Kidney (tissue), 14 donors: ENCODE data around the gene PRKN. TPM values are rescaled to one million over a fixed set of nuclear protein-coding genes. Genes with fewer than 3 reads are reported as not detected.

ENCODE experiments used
- DNase-seq, 5 donors: peaks; one replicate each; pipeline ENCODE4 v3.0.0-alpha.2; 2013 to 2020
- FAIRE-seq: peaks from 2 replicates; lab custom pipeline; 2012; peaks lifted over from hg19 to GRCh38; lab: Jason Lieb, UNC
- H3K27ac ChIP-seq, 2 donors: one replicate each; pipeline ENCODE4 v1.7.0; 2013; ENCODE audit warnings: low read depth in 2 of 2, low read length in 2 of 2, inconsistent platforms in 1 of 2
- H3K27me3 ChIP-seq: one replicate; pipeline ENCODE4 v1.7.1; 2013; ENCODE audit warnings: low read length, inconsistent platforms; ENCODE audit not compliant: control insufficient read depth, insufficient read depth
- H3K36me3 ChIP-seq, 3 donors: one replicate each; pipeline versions ENCODE4 v1.7.0 to v1.7.1; 2013; ENCODE audit warnings: low read length in 3 of 3, control low read depth in 1 of 3, inconsistent platforms in 1 of 3; ENCODE audit not compliant: insufficient read depth in 3 of 3, control insufficient read depth in 2 of 3
- H3K4me1 ChIP-seq, 3 donors: one replicate each; pipeline versions ENCODE4 v1.7.0 to v1.7.1; 2013; ENCODE audit warnings: low read length in 3 of 3, inconsistent platforms in 1 of 3, low read depth in 1 of 3; ENCODE audit not compliant: control insufficient read depth in 2 of 3, insufficient read depth in 2 of 3
- H3K4me3 ChIP-seq, 3 donors: one replicate each; pipeline versions ENCODE4 v1.7.0 to v1.8.1; 2013; ENCODE audit warnings: low read length in 3 of 3, control low read depth in 1 of 3, inconsistent platforms in 1 of 3
- H3K9ac ChIP-seq, 3 donors: one replicate each; pipeline versions ENCODE4 v1.7.0 to v1.7.1; 2013; ENCODE audit warnings: low read length in 3 of 3, control low read depth in 1 of 3, inconsistent platforms in 1 of 3
- H3K9me3 ChIP-seq, 3 donors: one replicate each; pipeline versions ENCODE4 v1.7.0 to v1.7.1; 2013; ENCODE audit warnings: low read length in 3 of 3, control low read depth in 1 of 3, inconsistent platforms in 1 of 3; ENCODE audit not compliant: control insufficient read depth in 2 of 3, insufficient read depth in 1 of 3
- CTCF ChIP-seq: IDR thresholded peaks from 3 replicates; pipeline ENCODE4 v1.5.1; 2012; ENCODE audit warnings: mild to moderate bottlenecking, moderate library complexity, borderline replicate concordance; ENCODE audit not compliant: insufficient read depth; ENCODE audit errors: extremely low read depth
- intact Hi-C: fragments of 100-400 bp; cut with DNase I; formaldehyde crosslinking; loops from one replicate; pipeline ENCODE4 v1.11.1; 2022
- polyA plus RNA-seq: library from polyadenylated mRNA; stranded (reverse); fragments of 350-450 nt; fragmentation: Illumina TruSeq; extraction: RNeasy Lipid Tissue Mini Kit (QIAGEN cat#74804); gene quantifications from one replicate; pipeline ENCODE4 v1.2.3, GENCODE V29; 2014; ENCODE audit warnings: low read depth, low replicate concordance; ENCODE audit not compliant: insufficient read depth
- total RNA-seq: library from RNA; stranded (reverse); fragmentation: NEBNext Ultra II Directional; extraction: Animal tissue kit (Norgen Biotek cat#: 25700); gene quantifications from one replicate; pipeline ENCODE4 v1.2.1, GENCODE V29; 2021
- donor health status: control.
- donor health status: control.
- donor health status: control.
- donor health status: control.
- donor health status: control.
- donor health status: DM: yes; HTN: yes; CAD: no.
- donor health status: Normal renal cell carcinoma (clear cell type).

Gene PRKN
- total and polyA plus RNA-seq, 2 donors from 2014 or later: 8.6 to 10.4 TPM

DNA sequence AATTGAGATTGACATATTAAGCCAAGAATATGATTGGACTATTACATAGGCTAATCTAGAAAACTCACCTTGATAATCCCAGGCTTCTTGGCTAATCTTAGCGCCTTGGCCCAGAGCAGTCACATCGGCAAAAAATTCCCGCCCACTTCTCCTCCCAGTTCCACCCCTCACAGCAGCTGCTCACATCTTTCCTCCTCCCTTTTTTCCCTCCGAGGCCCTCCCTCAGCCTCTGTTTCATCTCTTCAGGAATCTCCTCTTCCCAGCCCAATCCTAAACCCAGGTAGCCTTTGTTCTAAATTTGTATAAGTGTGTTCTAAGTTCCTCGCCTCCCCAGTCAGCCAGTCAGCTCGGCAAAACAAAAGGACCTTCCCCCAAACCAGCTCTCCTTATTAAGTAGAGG is 184.3 kb downstream of the PRKN start:
- DNase-seq: no peak
- no peaks in the 10 kb centered on the region for H3K4me1 ChIP-seq
- H3K27me3 ChIP-seq: no peaks in the 10 kb centered on the region
- H3K36me3 ChIP-seq: no peaks in the 10 kb centered on the region
- H3K4me3 ChIP-seq: no peak overlapping the region
- H3K27ac ChIP-seq: no peak overlapping the region
- H3K9ac ChIP-seq: no peak overlapping the region
- intact Hi-C loops: no loop called here
- no peaks in the 10 kb centered on the region for H3K9me3 ChIP-seq
- FAIRE-seq: no peak
- TF ChIP-seq CTCF: no peak

- no peak for DNase-seq
- no peaks in the 10 kb centered on the region for H3K36me3 ChIP-seq
- no peaks in the 10 kb centered on the region for H3K27me3 ChIP-seq
- no peak overlapping the region for H3K4me3 ChIP-seq
- H3K9ac ChIP-seq: no peak overlapping the region
- TF ChIP-seq CTCF: no peak
- H3K4me1 ChIP-seq: no peaks in the 10 kb centered on the region
- no peak overlapping the region for H3K27ac ChIP-seq
- no peak for FAIRE-seq
- H3K9me3 ChIP-seq: no peaks in the 10 kb centered on the region
- intact Hi-C loops: no loop called here
These were observed 186.5 kb downstream of the PRKN start for GRCh38 chr6:162541019-162541601.

GRCh38 chr6:162539321-162539720 is 188.2 kb downstream of the PRKN start:
- FAIRE-seq (no peak), DNase-seq (no peak)
- Histone ChIP-seq H3K9ac (no peak overlapping the region), H3K27ac (no peak overlapping the region), H3K36me3 (no peaks in the 10 kb centered on the region), H3K27me3 (no peaks in the 10 kb centered on the region), H3K4me3 (no peak overlapping the region), H3K4me1 (no peaks in the 10 kb centered on the region), H3K9me3 (no peaks in the 10 kb centered on the region)
- intact Hi-C loops: no loop called here
- TF ChIP-seq CTCF: no peak

DNA sequence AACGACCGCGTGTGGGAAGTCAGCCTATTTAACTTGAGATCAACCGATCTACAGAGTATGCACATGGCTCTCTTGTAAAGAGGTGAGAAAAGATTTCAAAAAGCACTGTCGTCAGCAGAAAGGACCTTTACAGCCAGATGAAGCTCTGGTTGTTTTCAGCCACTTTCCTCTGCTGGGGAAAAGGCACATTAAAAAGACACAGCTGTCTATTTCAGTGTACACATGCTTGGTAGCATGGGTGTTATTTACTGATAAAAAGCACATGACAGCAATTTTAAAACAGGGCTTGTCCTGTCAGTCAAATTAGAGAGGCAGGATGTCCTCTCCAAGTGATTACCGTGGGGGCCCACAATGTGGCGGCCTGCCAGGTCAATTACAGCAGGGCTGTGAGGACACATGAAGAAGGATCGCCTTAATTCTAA is 188.9 kb downstream of the PRKN start:
- Histone ChIP-seq H3K9ac (no peak overlapping the region), H3K36me3 (no peaks in the 10 kb centered on the region), H3K27me3 (no peaks in the 10 kb centered on the region), H3K4me1 (no peaks in the 10 kb centered on the region), H3K4me3 (no peak overlapping the region), H3K9me3 (no peaks in the 10 kb centered on the region), H3K27ac (no peak overlapping the region)
- no peak for TF ChIP-seq CTCF
- intact Hi-C loops: no loop called here
- DNase-seq: peak in 2 of 5 donors; percentile 31 to 57
- FAIRE-seq: no peak
